GM18508 (cell line): ENCODE measurements around the gene MIEN1.
"Not testable (repeated sequence)": the region's sequence is repeated elsewhere in the genome, so short reads cannot be mapped to it uniquely, and the experiment has no call there.

ENCODE experiments used
- ATAC-seq: cut with Tn5 transposase; IDR thresholded peaks from one replicate; pipeline ENCODE4 v1.9.1; 2021; ENCODE audit warnings: moderate number of reproducible peaks; ENCODE audit not compliant: insufficient read depth, unreplicated experiment

MIEN1 gene

DNA sequence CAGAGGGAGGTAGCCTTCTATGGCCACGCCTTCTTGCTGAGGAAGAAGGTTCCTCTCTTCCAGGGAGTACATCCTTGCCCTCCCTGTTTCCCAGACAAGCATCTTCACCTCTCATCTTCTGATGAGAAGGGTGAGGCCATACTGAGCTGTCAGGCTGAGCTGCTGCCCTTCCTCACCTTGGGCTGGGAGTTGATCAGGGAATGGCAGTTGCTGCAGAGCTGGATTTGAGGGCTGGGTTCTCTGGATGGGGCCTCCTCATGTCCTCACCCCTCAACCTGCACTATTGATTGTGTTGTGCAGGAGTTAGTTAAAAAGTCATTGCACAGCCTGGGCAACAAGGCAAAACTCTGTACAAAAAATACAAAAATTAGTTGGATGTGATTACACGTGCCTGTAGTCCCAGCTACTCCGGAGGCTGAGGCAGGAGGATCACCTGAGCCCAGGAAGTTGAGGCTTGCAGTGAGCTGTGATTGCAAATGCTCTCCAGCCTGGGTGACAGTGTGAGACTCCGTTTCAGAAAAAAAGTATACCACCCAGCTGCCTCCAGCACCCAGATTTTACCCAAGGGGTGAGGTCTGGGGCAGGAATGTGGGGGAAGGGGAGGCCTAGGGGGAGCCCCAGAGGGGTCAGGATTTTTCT, 28.4 kb downstream of the MIEN1 start:
- no peak for ATAC-seq

DNA sequence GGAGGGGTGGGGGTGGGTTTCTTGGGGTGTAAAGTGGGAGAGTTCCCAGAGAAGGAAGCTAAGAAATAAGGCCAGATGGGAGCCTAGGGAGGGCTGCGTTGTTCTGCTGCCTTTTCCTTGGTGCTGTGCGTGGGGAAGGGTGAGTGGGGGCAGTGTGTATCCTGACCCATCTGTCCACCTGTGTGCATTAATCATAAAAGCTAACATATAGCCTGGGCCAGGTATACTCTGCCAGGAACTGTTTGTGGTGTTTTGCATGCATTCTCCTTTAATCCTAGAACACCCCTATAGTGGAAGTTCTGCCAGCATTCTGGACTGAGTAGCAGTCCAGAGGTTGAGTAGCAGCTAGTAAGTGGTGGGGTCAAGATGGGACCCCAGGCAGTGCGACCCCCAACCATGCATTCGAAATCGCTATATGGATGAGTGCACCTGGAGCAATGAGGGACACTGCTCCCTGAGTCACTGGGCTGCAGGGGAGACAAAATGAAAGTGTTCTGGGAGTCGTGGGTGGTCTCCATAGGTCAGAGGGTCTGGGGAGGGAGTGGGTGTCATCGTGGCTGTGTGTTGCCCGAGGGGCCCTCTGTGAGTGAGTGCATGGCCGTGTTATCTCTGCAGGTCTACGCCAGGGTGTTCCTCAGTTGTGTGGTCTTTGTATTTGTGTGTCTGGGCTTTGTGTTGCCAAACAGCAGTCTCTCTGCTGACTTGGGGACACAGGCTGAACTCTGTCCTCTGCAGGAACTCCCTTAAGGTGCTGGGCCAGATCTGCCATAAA, 29.1 kb downstream of the MIEN1 start:
- no peak for ATAC-seq

- no peak for ATAC-seq
Measured at GRCh38 chr17:39700148-39700987, 30.0 kb downstream of the MIEN1 start.

GRCh38 chr17:39699818-39700147, 30.5 kb downstream of the MIEN1 start, which contains the start of gene ERBB2:
Gene ERBB2, plus strand, starts transcription at chr17:39700064. Its CDS starts 175 bp downstream, at chr17:39700239.
- ATAC-seq, result no peak

- not testable (repeated sequence) for ATAC-seq
Measured at GRCh38 chr17:39699157-39699817, 31.0 kb downstream of the MIEN1 start.

DNA sequence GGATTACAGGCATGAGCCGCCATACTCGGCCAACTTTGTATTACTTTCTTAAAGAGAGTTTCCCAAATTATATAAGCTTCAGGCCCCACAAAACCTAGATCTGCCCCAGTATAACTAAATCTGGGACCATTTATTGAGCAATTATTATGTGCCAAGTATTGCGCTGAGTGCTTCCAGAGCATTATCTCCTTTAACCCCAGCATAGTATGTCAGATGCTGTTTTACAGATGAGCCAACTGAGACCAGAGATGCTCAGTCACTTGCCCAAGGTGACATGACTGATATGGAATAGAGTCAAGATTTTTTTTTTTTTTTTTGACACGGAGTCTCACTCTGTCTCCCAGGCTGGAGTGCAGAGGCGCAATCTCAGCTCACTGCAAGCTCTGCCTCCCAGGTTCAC, 32.4 kb downstream of the MIEN1 start:
- no peak for ATAC-seq

GRCh38 chr17:39696731-39697130, 33.6 kb downstream of the MIEN1 start:
- no peak for ATAC-seq

- ATAC-seq, result no peak
Measured at GRCh38 chr17:39695089-39695474, 35.2 kb downstream of the MIEN1 start.

GRCh38 chr17:39694593-39694992, 35.7 kb downstream of the MIEN1 start:
- ATAC-seq, result no peak

DNA sequence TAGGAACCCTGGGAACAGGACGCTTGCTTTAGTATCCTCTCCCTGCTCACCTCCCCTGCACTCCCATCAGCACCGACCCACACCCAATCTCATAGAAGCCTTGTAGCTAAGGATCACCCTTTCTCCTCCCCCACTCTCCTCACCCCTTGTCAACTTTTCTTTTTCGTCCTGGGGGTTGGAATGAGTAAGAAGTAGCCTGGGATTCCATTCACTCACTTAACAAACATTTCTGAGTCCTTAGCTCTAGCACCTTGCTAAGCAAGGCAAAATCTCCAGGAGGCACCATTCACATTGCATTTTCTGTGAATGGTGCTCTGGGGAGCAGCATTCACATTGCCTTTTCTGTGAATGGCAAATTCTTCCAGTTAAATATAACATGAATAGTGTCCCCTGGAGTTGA, 41.4 kb downstream of the MIEN1 start:
- ATAC-seq, result no peak

- ATAC-seq, result no peak
Measured at GRCh38 chr17:39688475-39688835, 41.9 kb downstream of the MIEN1 start.

DNA sequence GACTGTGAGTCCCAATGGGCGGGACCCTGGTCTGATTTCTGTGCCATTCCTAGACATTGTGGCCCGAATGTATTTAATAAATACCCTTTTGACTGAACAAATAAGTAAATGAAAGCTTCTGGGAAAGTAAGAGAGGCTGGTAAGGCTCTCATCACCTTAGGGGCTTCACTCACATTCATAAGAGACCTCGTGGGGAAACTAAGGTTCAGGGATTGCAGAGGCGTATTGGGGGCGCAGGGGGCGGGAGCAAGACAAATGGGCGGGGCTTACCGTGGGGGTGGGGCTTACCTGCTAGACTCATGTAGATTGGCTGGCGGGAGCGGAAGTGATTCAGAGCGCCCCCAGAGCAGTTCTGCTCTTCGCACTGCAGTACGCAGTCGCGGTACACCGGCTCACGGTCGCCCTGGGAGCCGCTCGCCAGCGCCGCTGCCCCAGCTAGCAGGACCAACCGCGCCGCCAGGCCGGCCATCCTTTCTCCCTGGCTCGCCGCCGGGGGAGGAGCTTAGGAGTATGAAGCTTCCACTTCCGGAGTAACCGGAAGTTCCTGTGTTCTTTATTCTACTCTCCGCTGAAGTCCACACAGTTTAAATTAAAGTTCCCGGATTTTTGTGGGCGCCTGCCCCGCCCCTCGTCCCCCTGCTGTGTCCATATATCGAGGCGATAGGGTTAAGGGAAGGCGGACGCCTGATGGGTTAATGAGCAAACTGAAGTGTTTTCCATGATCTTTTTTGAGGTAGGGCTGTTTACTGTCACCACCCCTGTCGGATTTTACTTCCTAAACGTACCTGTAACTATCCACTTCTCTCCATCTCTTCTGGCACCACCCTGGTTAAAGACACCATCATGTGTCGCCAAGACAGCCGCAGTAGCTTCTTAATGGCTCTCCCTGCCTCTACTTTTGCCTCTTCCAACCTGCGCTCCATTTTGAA, 42.5 kb downstream of the MIEN1 start, which contains the start of gene PGAP3:
TSS of gene PGAP3 (minus strand) at position 512 of the 929 bp plus-strand sequence. CDS start at position 469, 43 bp downstream.
- ATAC-seq, result peak; percentile 71

- ATAC-seq, result no peak
Measured at GRCh38 chr17:39687101-39687545, 43.2 kb downstream of the MIEN1 start.

- ATAC-seq, result no peak
Measured at GRCh38 chr17:39684369-39685192, 45.8 kb downstream of the MIEN1 start.

DNA sequence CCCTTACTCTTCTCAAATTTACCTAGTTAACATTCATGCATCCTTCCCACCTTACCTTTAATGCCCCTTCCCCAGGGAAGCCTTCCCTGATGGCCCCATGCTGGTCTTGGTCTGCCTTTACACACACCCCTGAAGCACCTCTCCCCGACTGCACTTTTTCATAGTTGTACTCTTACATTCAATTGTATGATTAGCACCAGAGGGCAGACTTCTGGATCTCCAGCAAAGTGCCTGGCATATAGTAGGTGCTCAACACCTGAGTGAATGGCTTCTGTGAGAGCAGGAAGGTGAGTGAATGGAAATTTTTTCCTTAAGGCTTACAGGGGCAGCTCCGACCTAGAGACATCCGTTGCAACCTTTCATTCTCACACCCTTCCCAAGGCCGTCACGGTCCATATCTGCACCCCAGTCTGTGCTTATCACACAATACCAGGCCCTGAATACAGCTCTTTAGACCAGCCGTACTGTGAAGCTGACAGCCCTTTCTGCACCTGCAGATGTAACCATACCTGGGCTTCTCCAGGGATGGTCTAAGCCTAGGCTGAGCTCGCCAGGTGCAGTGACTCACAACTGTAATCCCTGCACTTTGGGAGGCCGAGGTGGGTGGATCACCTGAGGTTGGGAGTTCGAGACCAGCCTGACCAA, 46.9 kb downstream of the MIEN1 start:
- ATAC-seq, result no peak

- ATAC-seq, result no peak
Measured at GRCh38 chr17:39679521-39680192, 50.7 kb downstream of the MIEN1 start.
